Measurements from ENCODE around the gene UBR1. TPM values are rescaled to one million over a fixed set of nuclear protein-coding genes. Genes with fewer than 3 reads are reported as not detected.

Gene UBR1
- total and polyA plus RNA-seq, 7 donors: 4.8 to 25.1 (median 20.4) TPM

- H3K9me3 ChIP-seq: no peaks in the 10 kb centered on the region
- TF ChIP-seq CTCF (IDR thresholded peaks at IDR 0.05): no peak
- H3K27ac ChIP-seq: no peak overlapping the region
- H3K4me1 ChIP-seq: no peaks in the 10 kb centered on the region
- no peaks in the 10 kb centered on the region for H3K27me3 ChIP-seq (ENCODE audit: insufficient read depth in 3 of 3, low read length in 2 of 3)
- DNase-seq (no peak), ATAC-seq (no peak)
- intact Hi-C loops (cut with DNase I): no loop called here
- no peak overlapping the region for H3K4me3 ChIP-seq
- 92 to 96% (median 95%) methylated on average over 8 of the region's 8 CpGs for WGBS, 3 donors
- H3K36me3 ChIP-seq (ENCODE audit: insufficient read depth in 1 of 2, low read depth in 1 of 2): peaks cover 0 to 97% of the 10 kb centered on the region in 2 donors
Observed at GRCh38 chr15:43067717-43068461, 37.9 kb downstream of the UBR1 start.

GRCh38 chr15:43056696-43057095, 49.1 kb downstream of the UBR1 start:
- H3K27me3 ChIP-seq (ENCODE audit: insufficient read depth in 3 of 3, low read length in 2 of 3): no peaks in the 10 kb centered on the region
- no peaks in the 10 kb centered on the region for H3K4me1 ChIP-seq
- no peak for TF ChIP-seq CTCF (IDR thresholded peaks at IDR 0.05)
- H3K9me3 ChIP-seq: no peaks in the 10 kb centered on the region
- no peak overlapping the region for H3K4me3 ChIP-seq
- DNase-seq: no peak
- intact Hi-C loops (cut with DNase I): loop anchor here in 1 of 2 donors (5.0 kb wide), 1 partner anchor 79 kb away; no protein-coding TSS in a partner anchor
- H3K36me3 ChIP-seq (ENCODE audit: insufficient read depth in 1 of 2, low read depth in 1 of 2): peaks cover 5 to 100% of the 10 kb centered on the region in 2 donors
- H3K27ac ChIP-seq: no peak overlapping the region
- ATAC-seq: no peak

- Histone ChIP-seq H3K4me3 (no peak overlapping the region), H3K9me3 (no peaks in the 10 kb centered on the region), H3K36me3 (ENCODE audit: insufficient read depth in 1 of 2, low read depth in 1 of 2) (peaks cover 3 to 100% of the 10 kb centered on the region in 2 donors), H3K27me3 (ENCODE audit: insufficient read depth in 3 of 3, low read length in 2 of 3) (no peaks in the 10 kb centered on the region), H3K4me1 (no peaks in the 10 kb centered on the region), H3K27ac (no peak overlapping the region)
- WGBS, 3 donors: 92 to 97% (median 93%) methylated on average over 1 of the region's 1 CpG
- ATAC-seq (no peak), DNase-seq (no peak)
- no peak for TF ChIP-seq CTCF (IDR thresholded peaks at IDR 0.05)
- intact Hi-C loops (cut with DNase I): no loop called here
Observed at GRCh38 chr15:43052860-43053259, 53.0 kb downstream of the UBR1 start.

GRCh38 chr15:43048935-43049334, 56.9 kb downstream of the UBR1 start:
- DNase-seq (no peak), ATAC-seq (no peak)
- H3K4me3 ChIP-seq: no peak overlapping the region
- WGBS, 3 donors: 93 to 100% (median 98%) methylated on average over 2 of the region's 2 CpGs
- no peak for TF ChIP-seq CTCF (IDR thresholded peaks at IDR 0.05)
- no peak overlapping the region for H3K27ac ChIP-seq
- intact Hi-C loops (cut with DNase I): no loop called here
- H3K4me1 ChIP-seq: no peaks in the 10 kb centered on the region
- H3K27me3 ChIP-seq (ENCODE audit: insufficient read depth in 3 of 3, low read length in 2 of 3): no peaks in the 10 kb centered on the region
- H3K36me3 ChIP-seq (ENCODE audit: insufficient read depth in 1 of 2, low read depth in 1 of 2): peaks cover 6 to 100% of the 10 kb centered on the region in 2 donors
- no peaks in the 10 kb centered on the region for H3K9me3 ChIP-seq

- WGBS, 3 donors: 95 to 97% (median 97%) methylated on average over 2 of the region's 2 CpGs
- Histone ChIP-seq H3K9me3 (no peaks in the 10 kb centered on the region), H3K36me3 (ENCODE audit: insufficient read depth in 1 of 2, low read depth in 1 of 2) (peaks cover 3 to 100% of the 10 kb centered on the region in 2 donors), H3K4me1 (no peaks in the 10 kb centered on the region), H3K27me3 (ENCODE audit: insufficient read depth in 3 of 3, low read length in 2 of 3) (no peaks in the 10 kb centered on the region), H3K4me3 (no peak overlapping the region), H3K27ac (no peak overlapping the region)
- ATAC-seq (no peak), DNase-seq (no peak)
- intact Hi-C loops (cut with DNase I): no loop called here
- no peak for TF ChIP-seq CTCF (IDR thresholded peaks at IDR 0.05)
Observed at GRCh38 chr15:43046484-43046883, 59.4 kb downstream of the UBR1 start.
